H9 (cell line): Measurements from ENCODE around the gene LRP8. TPM values are rescaled to one million over a fixed set of nuclear protein-coding genes. Genes with fewer than 3 reads are reported as not detected.

Experiments used
- DNase-seq: peaks from one replicate; pipeline ENCODE4 v3.0.0-alpha.2; 2017
- H2AFZ ChIP-seq: one replicate; pipeline ENCODE4 v1.6.1; 2013; ENCODE audit warnings: mild to moderate bottlenecking, low read length, control low read depth, moderate library complexity
- H2AK5ac ChIP-seq: 2 replicates; pipeline ENCODE4 v1.6.1; 2013; ENCODE audit warnings: low read length, control low read depth, mixed read lengths; ENCODE audit not compliant: insufficient read length
- H2BK120ac ChIP-seq: one replicate; pipeline ENCODE4 v1.6.1; 2013; ENCODE audit warnings: low read depth, mild to moderate bottlenecking, low read length, control low read depth, inconsistent platforms; ENCODE audit not compliant: poor library complexity, severe bottlenecking
- H2BK12ac ChIP-seq: 2 replicates; pipeline ENCODE4 v1.6.1; 2013; ENCODE audit warnings: low read length, control low read depth, mixed read lengths, low read depth; ENCODE audit not compliant: insufficient read length
- H2BK15ac ChIP-seq: 2 replicates; pipeline ENCODE4 v1.6.1; 2013; ENCODE audit warnings: low read depth, low read length, control low read depth
- H2BK20ac ChIP-seq: one replicate; pipeline ENCODE4 v1.6.1; 2013; ENCODE audit warnings: low read depth, mild to moderate bottlenecking, low read length, control low read depth, inconsistent platforms; ENCODE audit not compliant: poor library complexity, severe bottlenecking
- H2BK5ac ChIP-seq: 2 replicates; pipeline ENCODE4 v1.6.1; 2013; ENCODE audit warnings: low read length, control low read depth, mixed read lengths; ENCODE audit not compliant: insufficient read length
- H3K14ac ChIP-seq: 2 replicates; pipeline ENCODE4 v1.6.1; 2013; ENCODE audit warnings: low read length, control low read depth; ENCODE audit not compliant: insufficient read depth
- H3K18ac ChIP-seq: 2 replicates; pipeline ENCODE4 v1.6.1; 2013; ENCODE audit warnings: low read depth, mild to moderate bottlenecking, mixed read lengths, low read length, control low read depth; ENCODE audit not compliant: insufficient read length
- H3K23ac ChIP-seq: 2 replicates; pipeline ENCODE4 v1.6.1; 2013; ENCODE audit warnings: low read length, control low read depth, mixed read lengths, low read depth; ENCODE audit not compliant: insufficient read length
- H3K23me2 ChIP-seq: 2 replicates; pipeline ENCODE4 v1.6.1; 2013; ENCODE audit warnings: low read depth, mild to moderate bottlenecking, mixed read lengths, low read length, control low read depth; ENCODE audit not compliant: insufficient read length, poor library complexity, severe bottlenecking
- H3K27ac ChIP-seq: 2 replicates; pipeline ENCODE4 v1.5.1; 2013; ENCODE audit warnings: low read length, control low read depth, mixed read lengths, low read depth; ENCODE audit not compliant: insufficient read length
- H3K27me3 ChIP-seq: 2 replicates; pipeline ENCODE4 v1.6.1; 2013; ENCODE audit warnings: low read length, control low read depth, inconsistent platforms; ENCODE audit not compliant: insufficient read depth
- H3K4ac ChIP-seq: 2 replicates; pipeline ENCODE4 v1.6.1; 2013; ENCODE audit warnings: low read depth, mild to moderate bottlenecking, control low read depth, inconsistent platforms, low read length, moderate library complexity
- H3K4me1 ChIP-seq: 2 replicates; pipeline ENCODE4 v1.6.1; 2013; ENCODE audit warnings: low read length, control low read depth, inconsistent platforms; ENCODE audit not compliant: insufficient read depth
- H3K4me2 ChIP-seq: 2 replicates; pipeline ENCODE4 v1.6.1; 2013; ENCODE audit warnings: low read length, control low read depth, mixed read lengths; ENCODE audit not compliant: insufficient read length, insufficient read depth
- H3K56ac ChIP-seq: 2 replicates; pipeline ENCODE4 v1.6.1; 2013; ENCODE audit warnings: low read depth, mild to moderate bottlenecking, mixed read lengths, low read length, control low read depth; ENCODE audit not compliant: insufficient read length
- H3K79me1 ChIP-seq: 2 replicates; pipeline ENCODE4 v1.6.1; 2013; ENCODE audit warnings: low read depth, mild to moderate bottlenecking, moderate library complexity, low read length, control low read depth, inconsistent platforms; ENCODE audit not compliant: insufficient read depth, poor library complexity, severe bottlenecking
- H3K79me2 ChIP-seq: 2 replicates; pipeline ENCODE4 v1.6.1; 2013; ENCODE audit warnings: low read length, control low read depth, inconsistent platforms; ENCODE audit not compliant: insufficient read depth
- H3K9ac ChIP-seq: 2 replicates; pipeline ENCODE4 v1.6.1; 2013; ENCODE audit warnings: low read length, control low read depth, mixed read lengths; ENCODE audit not compliant: insufficient read length; ENCODE audit errors: extremely low read depth
- H3K9me3 ChIP-seq: one replicate; pipeline ENCODE4 v1.6.1; 2013; ENCODE audit warnings: low read depth, low read length, inconsistent platforms; ENCODE audit not compliant: control insufficient read depth
- H3T11ph ChIP-seq: one replicate; pipeline ENCODE4 v1.6.1; 2013; ENCODE audit warnings: mild to moderate bottlenecking, low read length, control low read depth, inconsistent platforms
- H4K20me1 ChIP-seq: one replicate; pipeline ENCODE4 v1.6.1; 2013; ENCODE audit not compliant: control insufficient read depth, insufficient read length, insufficient read depth
- H4K5ac ChIP-seq: 2 replicates; pipeline ENCODE4 v1.6.1; 2013; ENCODE audit warnings: low read depth, mild to moderate bottlenecking, mixed read lengths, low read length, control low read depth; ENCODE audit not compliant: insufficient read length
- H4K8ac ChIP-seq: replicated peaks from 2 replicates; pipeline ENCODE4 v1.6.1; 2013; ENCODE audit warnings: low read length, control low read depth, mixed read lengths, low read depth; ENCODE audit not compliant: insufficient read length
- H4K91ac ChIP-seq: 2 replicates; pipeline ENCODE4 v1.6.1; 2013; ENCODE audit warnings: low read depth, mild to moderate bottlenecking, moderate library complexity, mixed read lengths, low read length, control low read depth; ENCODE audit not compliant: insufficient read length
- H3K27ac Mint-ChIP-seq, 3 experiments: 2 replicates in 2 of 3; 3 replicates in 1 of 3; pipeline ENCODE4 v1.8.0; 2020 to 2021; ENCODE audit warnings: mixed read lengths in 3 of 3, mild to moderate bottlenecking in 1 of 3, moderate library complexity in 1 of 3
- H3K27me3 Mint-ChIP-seq: 2 replicates; pipeline ENCODE4 v1.8.0; 2021; ENCODE audit warnings: low read depth, mild to moderate bottlenecking, moderate library complexity, mixed read lengths
- H3K36me3 Mint-ChIP-seq, 3 experiments: 2 replicates in 2 of 3; 3 replicates in 1 of 3; pipeline ENCODE4 v1.8.0; 2020 to 2021; ENCODE audit warnings: low read depth in 3 of 3, mixed read lengths in 3 of 3; ENCODE audit not compliant: insufficient read depth in 1 of 3
- H3K4me1 Mint-ChIP-seq, 2 experiments: 2 replicates each; pipeline ENCODE4 v1.8.0; 2020; ENCODE audit warnings: mixed read lengths in 2 of 2
- H3K4me3 Mint-ChIP-seq, 2 experiments: 2 replicates in 1 of 2; 3 replicates in 1 of 2; pipeline ENCODE4 v1.8.0; 2020 to 2021; ENCODE audit warnings: mild to moderate bottlenecking in 2 of 2, mixed read lengths in 2 of 2, moderate library complexity in 1 of 2
- H3K9me3 Mint-ChIP-seq, 2 experiments: 2 replicates in 1 of 2; 3 replicates in 1 of 2; pipeline ENCODE4 v1.8.0; 2020; ENCODE audit warnings: mild to moderate bottlenecking in 2 of 2, mixed read lengths in 2 of 2, moderate library complexity in 1 of 2
- WGBS: extraction: QIAGEN DNeasy Blood & Tissue Kit; methylation state at CpG from one replicate; pipeline ENCODE4 v1.1.7; 2013; ENCODE audit warnings: missing lambda C conversion rate, low lambda C conversion rate, mixed read lengths; ENCODE audit not compliant: insufficient read length; ENCODE audit errors: extremely low coverage; 5-methylcytosine and 5-hydroxymethylcytosine counted together
- total RNA-seq: library from RNA; stranded (reverse); gene quantifications from 2 replicates; pipeline ENCODE4 v1.2.1, GENCODE V29; 2021
- TF ChIP-seq, protein P1 (sequence below): fragments of 200-600 bp; sonication (generic); conservative IDR thresholded peaks from 3 replicates; pipeline ENCODE4 v1.8.0; 2021; ENCODE audit warnings: antibody characterized with exemption, mild to moderate bottlenecking

Gene LRP8
- total RNA-seq, 1 experiment from 2014 or later = 78.6 TPM

DNA sequence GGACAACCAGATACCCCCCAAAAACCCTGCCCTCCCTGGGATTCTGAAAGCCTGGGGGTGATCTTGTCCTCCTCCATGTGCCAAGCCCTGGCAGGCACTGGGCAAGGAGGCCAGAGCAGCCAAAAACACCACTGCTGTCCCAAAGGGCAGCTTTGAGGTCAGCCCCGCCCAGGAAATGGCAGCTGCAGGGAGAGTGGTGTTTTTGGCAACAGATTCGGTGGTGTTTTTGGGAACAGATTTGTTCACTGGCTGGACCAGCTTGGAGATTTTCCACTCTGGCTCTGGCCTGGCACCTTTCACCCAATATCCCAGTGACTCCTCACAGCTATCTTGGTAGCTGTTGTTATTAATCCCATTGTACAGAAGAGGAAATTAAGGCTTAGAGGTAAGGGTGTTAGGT lies 34.7 kb downstream of the LRP8 start:
- Histone ChIP-seq H3K23ac (no peak overlapping the region), H2BK12ac (no peak overlapping the region), H4K8ac (no peak overlapping the region), H2BK5ac (no peak overlapping the region), H3K4ac (no peak overlapping the region), H3K9ac (no peak overlapping the region), H3T11ph (no peak overlapping the region), H2AK5ac (no peak overlapping the region), H3K9me3 (no peaks in the 10 kb centered on the region), H3K27ac (no peak overlapping the region), H3K23me2 (no peaks in the 10 kb centered on the region), H3K4me2 (no peak overlapping the region), H2BK120ac (no peak overlapping the region), H3K56ac (no peak overlapping the region), H3K18ac (no peak overlapping the region), H4K5ac (no peak overlapping the region), H4K20me1 (no peaks in the 10 kb centered on the region), H2AFZ (no peak overlapping the region), H3K14ac (no peak overlapping the region), H2BK15ac (no peak overlapping the region), H3K27me3 (no peaks in the 10 kb centered on the region), H3K79me1 (no peaks in the 10 kb centered on the region), H2BK20ac (no peak overlapping the region), H3K79me2 (peaks cover 2% of the 10 kb centered on the region; the same call in 1 of the 2 replicates), H4K91ac (no peak overlapping the region), H3K4me1 (no peaks in the 10 kb centered on the region)
- Mint-ChIP-seq H3K4me1 (peaks cover 26 to 44% of the 10 kb centered on the region in 2 experiments), H3K27ac (peak overlapping the region in 1 of 3 experiments; percentile 68; a peak in 2 of 7 replicates), H3K9me3 (no peaks in the 10 kb centered on the region), H3K36me3 (peaks cover 16 to 34% (median 17%) of the 10 kb centered on the region in 3 experiments; a peak in 6 of 7 replicates), H3K27me3 (no peaks in the 10 kb centered on the region), H3K4me3 (no peak overlapping the region)
- WGBS = no CpG with 5 or more reads among the region's 2 CpGs
- DNase-seq = no peak
- TF ChIP-seq, protein P1, sequence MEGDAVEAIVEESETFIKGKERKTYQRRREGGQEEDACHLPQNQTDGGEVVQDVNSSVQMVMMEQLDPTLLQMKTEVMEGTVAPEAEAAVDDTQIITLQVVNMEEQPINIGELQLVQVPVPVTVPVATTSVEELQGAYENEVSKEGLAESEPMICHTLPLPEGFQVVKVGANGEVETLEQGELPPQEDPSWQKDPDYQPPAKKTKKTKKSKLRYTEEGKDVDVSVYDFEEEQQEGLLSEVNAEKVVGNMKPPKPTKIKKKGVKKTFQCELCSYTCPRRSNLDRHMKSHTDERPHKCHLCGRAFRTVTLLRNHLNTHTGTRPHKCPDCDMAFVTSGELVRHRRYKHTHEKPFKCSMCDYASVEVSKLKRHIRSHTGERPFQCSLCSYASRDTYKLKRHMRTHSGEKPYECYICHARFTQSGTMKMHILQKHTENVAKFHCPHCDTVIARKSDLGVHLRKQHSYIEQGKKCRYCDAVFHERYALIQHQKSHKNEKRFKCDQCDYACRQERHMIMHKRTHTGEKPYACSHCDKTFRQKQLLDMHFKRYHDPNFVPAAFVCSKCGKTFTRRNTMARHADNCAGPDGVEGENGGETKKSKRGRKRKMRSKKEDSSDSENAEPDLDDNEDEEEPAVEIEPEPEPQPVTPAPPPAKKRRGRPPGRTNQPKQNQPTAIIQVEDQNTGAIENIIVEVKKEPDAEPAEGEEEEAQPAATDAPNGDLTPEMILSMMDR = no peak
